ENCODE data around the gene FBN1.

GRCh38 chr15:48553559-48553958, 92.0 kb downstream of the FBN1 start:
- TF ChIP-seq POLR2AphosphoS5 (IDR thresholded peaks at IDR 0.05; ENCODE audit: borderline replicate concordance, low read depth, low read length): no peak
- no peak for TF ChIP-seq EZH2 (IDR thresholded peaks at IDR 0.05)
